RWPE2 (cell line): ENCODE data around the gene CCDC9B.

Experiments
- ATAC-seq: fragments of 200-7000 bp; cut with Tn5 transposase; 3 replicates; pipeline ENCODE4 v1.9.1; 2021; ENCODE audit warnings: low read depth
- DNase-seq: peaks from one replicate; pipeline ENCODE4 v3.0.0-alpha.2; 2020; ENCODE audit warnings: low spot score
- H3K27ac ChIP-seq: fragments of 450-650 bp; 2 replicates; pipeline ENCODE4 v1.5.1; 2017; ENCODE audit warnings: mild to moderate bottlenecking; ENCODE audit not compliant: poor library complexity, severe bottlenecking
- H3K27me3 ChIP-seq: fragments of 250-450 bp; sonication (Bioruptor Pico); 2 replicates; pipeline ENCODE4 v1.5.1; 2021; ENCODE audit warnings: mild to moderate bottlenecking, moderate library complexity; ENCODE audit not compliant: insufficient read depth, poor library complexity, severe bottlenecking
- H3K36me3 ChIP-seq: fragments of 250-450 bp; sonication (Bioruptor Pico); 2 replicates; pipeline ENCODE4 v1.5.1; 2020; ENCODE audit warnings: low read depth, mild to moderate bottlenecking, moderate library complexity
- H3K4me1 ChIP-seq: fragments of 250-450 bp; sonication (Bioruptor Pico); 2 replicates; pipeline ENCODE4 v1.5.1; 2021; ENCODE audit warnings: mild to moderate bottlenecking, moderate library complexity; ENCODE audit not compliant: insufficient read depth, poor library complexity, severe bottlenecking
- H3K4me3 ChIP-seq: fragments of 250-450 bp; sonication (Bioruptor Pico); 2 replicates; pipeline ENCODE4 v1.5.1; 2021; ENCODE audit warnings: mild to moderate bottlenecking, moderate library complexity; ENCODE audit not compliant: severe bottlenecking
- H3K9me3 ChIP-seq: fragments of 250-450 bp; sonication (Bioruptor Pico); 2 replicates; pipeline ENCODE4 v1.5.1; 2021; ENCODE audit warnings: mild to moderate bottlenecking, moderate library complexity; ENCODE audit not compliant: severe bottlenecking
- TF ChIP-seq, protein P1 (sequence below): fragments of 450-650 bp; IDR thresholded peaks from one replicate; pipeline ENCODE4 v1.5.1; 2017; ENCODE audit warnings: mild to moderate bottlenecking, moderate library complexity; ENCODE audit not compliant: poor library complexity, severe bottlenecking

The CCDC9B gene

DNA sequence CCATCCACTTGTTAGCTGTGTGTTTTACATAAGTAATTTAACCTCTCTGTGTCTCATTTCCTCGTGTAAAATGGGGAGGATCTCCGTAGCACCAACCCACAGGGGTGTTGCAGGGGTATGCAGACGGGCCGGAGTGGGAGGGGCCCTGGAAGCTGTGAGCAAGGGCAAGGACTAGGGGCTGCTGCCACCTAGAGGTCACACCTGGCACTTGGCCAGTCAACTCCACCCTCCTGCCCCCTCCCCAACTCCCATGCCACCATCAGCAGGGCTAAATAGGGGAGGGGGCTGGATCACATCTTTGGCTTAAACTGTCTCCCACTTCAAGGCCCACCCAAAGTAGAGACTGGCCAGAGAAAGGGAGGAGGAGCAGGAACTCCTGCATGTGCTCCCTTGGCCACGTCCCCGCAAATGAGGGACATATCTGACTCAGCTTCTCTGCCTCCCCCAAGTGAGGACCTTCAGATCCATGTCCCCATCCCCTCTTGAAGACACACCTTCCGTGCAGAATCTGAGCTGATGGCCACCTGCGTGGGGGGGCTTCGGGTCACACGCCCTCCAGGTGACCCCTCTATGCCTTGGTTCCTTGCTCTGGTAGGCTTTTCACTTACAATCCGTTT is 2.6 kb downstream of the CCDC9B start:
- DNase-seq (no peak), ATAC-seq (peak; percentile 5; the same call in 1 of the 3 replicates)
- Histone ChIP-seq H3K27me3 (no peaks in the 10 kb centered on the region), H3K9me3 (no peaks in the 10 kb centered on the region), H3K4me3 (no peak overlapping the region), H3K36me3 (peaks cover 40% of the 10 kb centered on the region), H3K4me1 (peaks cover 44% of the 10 kb centered on the region), H3K27ac (peak overlapping the region; percentile 97)
- TF ChIP-seq, protein P1, sequence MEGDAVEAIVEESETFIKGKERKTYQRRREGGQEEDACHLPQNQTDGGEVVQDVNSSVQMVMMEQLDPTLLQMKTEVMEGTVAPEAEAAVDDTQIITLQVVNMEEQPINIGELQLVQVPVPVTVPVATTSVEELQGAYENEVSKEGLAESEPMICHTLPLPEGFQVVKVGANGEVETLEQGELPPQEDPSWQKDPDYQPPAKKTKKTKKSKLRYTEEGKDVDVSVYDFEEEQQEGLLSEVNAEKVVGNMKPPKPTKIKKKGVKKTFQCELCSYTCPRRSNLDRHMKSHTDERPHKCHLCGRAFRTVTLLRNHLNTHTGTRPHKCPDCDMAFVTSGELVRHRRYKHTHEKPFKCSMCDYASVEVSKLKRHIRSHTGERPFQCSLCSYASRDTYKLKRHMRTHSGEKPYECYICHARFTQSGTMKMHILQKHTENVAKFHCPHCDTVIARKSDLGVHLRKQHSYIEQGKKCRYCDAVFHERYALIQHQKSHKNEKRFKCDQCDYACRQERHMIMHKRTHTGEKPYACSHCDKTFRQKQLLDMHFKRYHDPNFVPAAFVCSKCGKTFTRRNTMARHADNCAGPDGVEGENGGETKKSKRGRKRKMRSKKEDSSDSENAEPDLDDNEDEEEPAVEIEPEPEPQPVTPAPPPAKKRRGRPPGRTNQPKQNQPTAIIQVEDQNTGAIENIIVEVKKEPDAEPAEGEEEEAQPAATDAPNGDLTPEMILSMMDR: peak; percentile 99

DNA sequence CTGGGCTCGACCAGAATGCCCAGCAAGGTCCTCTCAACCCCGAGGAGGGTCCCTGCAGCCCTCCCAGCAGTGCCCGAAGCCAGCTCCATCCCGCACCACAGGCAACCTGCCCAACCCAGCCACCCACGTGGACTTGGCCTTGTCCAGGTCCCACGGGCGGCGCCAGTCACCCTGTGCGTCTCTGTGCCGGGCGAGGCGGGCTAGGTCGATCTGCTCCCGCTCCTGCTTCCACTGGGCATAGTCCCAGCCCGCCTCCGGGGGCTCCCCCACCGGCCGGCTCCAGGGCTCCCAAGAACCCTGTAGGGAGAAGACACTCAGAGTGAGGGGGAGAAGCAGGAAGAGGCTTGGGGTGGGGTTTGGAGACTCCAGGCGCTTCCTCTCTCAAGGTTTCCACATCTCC is 3.1 kb downstream of the CCDC9B start:
- no peaks in the 10 kb centered on the region for H3K9me3 ChIP-seq
- TF ChIP-seq, protein P1: no peak
- peaks cover 40% of the 10 kb centered on the region for H3K36me3 ChIP-seq
- DNase-seq: no peak
- peaks cover 38% of the 10 kb centered on the region for H3K4me1 ChIP-seq
- H3K27ac ChIP-seq: peak overlapping the region; percentile 97
- no peaks in the 10 kb centered on the region for H3K27me3 ChIP-seq
- H3K4me3 ChIP-seq: no peak overlapping the region
- ATAC-seq: no peak

DNA sequence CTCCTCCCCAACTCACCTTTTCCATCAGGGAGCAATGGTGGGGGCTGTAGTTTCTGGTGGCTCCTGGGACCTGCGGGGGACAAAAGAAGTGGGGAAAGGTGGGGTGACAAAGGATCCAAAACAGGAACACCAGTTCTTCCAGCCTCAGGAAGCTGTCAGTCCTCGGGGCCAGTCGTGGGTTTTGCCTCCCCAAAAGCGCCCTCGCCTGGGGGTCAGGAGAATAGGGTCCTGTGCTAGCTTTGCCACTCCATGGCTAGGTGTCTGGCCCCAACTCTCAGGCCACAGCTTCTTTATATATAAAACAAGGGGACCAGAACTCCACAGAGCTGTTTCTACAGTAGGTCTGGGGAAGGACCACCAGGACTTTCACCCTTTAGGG is 4.0 kb downstream of the CCDC9B start:
- no peak for ATAC-seq
- Histone ChIP-seq H3K36me3 (peaks cover 40% of the 10 kb centered on the region), H3K27ac (peak overlapping the region; percentile 97), H3K4me3 (no peak overlapping the region), H3K4me1 (peaks cover 30% of the 10 kb centered on the region), H3K27me3 (no peaks in the 10 kb centered on the region), H3K9me3 (no peaks in the 10 kb centered on the region)
- DNase-seq: no peak
- TF ChIP-seq, protein P1: no peak

DNA sequence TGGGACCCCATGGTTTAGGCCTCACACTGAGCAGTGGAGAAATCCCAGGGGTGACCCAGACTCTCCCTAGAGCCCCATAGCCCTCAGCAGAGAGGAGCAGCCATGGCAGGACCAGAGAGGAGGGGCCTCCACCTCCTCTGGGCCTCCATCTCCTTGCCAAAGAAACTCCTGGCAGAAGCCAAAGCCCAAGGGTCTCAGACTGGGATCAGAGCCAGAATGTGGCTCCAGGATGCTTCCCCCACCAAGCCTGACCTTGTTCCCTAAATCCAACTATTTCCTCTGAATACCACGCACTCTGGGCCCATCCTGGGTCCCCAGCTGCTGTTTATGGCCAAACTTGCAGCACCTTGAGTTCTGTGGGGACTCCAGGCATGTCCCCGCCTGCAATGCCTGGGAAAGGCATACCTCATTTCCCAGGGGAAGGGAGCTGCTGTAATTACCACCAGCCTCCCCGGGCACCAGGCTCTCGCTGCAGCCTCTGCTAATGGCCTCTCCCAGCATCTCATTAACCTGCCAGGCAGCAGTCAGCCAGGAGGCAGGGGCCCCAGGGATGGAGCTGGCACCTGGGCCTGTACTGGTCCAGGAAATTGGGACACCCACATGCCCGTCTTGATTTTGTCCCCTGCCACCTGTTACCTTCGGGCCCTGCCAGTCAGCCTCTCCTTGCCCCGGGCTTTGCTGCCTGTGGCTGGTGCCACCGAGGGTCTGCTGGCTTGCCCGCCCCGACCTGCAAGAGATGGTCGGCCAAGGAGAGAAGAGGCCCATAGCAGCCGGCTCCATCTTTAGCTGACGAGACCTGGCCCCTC is 4.6 kb downstream of the CCDC9B start:
- TF ChIP-seq, protein P1: no peak
- Histone ChIP-seq H3K36me3 (peaks cover 40% of the 10 kb centered on the region), H3K4me1 (peaks cover 24% of the 10 kb centered on the region)

More for the DNA sequence above, 4.6 kb downstream of the CCDC9B start:
- DNase-seq: no peak
- peak overlapping the region; percentile 97 for H3K27ac ChIP-seq
- no peak for ATAC-seq
- no peaks in the 10 kb centered on the region for H3K9me3 ChIP-seq
- no peaks in the 10 kb centered on the region for H3K27me3 ChIP-seq
- no peak overlapping the region for H3K4me3 ChIP-seq
